Fibroblast of upper back skin (primary cell): ENCODE results near the gene MAP4.
"Not testable (repeated sequence)": the region's sequence is repeated elsewhere in the genome, so short reads cannot be mapped to it uniquely, and the experiment has no call there.

Experiments
- DNase-seq: peaks from one replicate; pipeline ENCODE4 v3.0.0-alpha.2; 2013

MAP4 gene

DNA sequence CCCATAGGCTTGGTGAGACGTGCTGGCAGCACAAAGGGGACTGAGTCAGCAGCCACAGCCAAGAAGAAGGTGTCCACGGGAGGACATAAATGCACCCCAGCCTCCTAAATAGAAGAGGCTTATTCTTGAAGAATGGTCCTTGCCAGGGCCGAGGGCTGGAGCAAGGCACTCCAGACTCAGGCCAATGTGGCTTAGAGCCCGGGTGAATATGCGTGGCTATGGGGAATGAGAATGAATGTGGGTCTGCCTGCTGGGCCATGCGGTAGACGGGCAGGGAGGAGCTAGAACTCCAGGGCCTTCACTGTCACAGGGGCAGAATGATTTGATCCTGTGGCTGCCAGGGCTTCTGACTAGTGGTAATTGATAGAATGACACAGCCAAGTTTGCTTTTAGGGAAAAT is 179.2 kb downstream of the MAP4 start:
- no peak for DNase-seq

DNA sequence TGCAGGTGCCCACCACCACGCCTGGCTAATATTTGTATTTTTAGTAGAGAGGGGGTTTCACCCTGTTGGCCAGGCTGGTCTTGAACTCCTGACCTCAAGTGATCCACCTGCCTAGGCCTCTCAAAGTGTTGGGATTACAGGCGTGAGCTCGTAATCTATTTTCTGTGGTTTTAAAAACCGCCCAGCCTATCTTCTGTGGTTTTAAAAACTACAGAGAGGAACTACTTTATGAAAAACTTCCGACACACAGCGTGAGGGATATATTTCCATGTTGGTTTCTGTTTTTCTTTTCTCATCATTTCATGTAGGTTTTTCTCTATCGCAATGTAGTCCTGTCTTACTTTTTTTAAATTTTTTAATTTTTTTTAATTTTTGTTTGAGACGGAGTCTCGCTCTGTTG is 186.7 kb downstream of the MAP4 start:
- DNase-seq: not testable (repeated sequence)

DNA sequence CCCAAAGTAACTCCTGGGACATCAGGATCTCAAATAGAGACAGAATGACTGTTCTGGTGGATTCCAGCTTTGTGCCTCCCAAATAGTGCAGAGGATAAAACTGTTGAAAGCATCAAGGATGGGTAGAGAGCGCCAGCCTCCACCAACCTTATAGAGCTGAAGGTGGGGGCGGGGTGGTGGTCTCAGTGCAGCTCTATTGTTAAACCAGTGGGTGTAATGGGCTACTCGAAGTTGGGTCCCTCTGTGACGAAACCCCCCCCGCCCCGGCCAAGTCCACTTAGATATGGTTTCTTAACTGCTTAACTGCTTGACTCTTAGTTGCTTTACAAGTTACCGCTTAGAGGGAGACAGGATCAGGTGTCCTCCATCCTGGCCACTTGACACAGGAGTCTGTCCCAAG is 190.6 kb downstream of the MAP4 start:
- no peak for DNase-seq

DNA sequence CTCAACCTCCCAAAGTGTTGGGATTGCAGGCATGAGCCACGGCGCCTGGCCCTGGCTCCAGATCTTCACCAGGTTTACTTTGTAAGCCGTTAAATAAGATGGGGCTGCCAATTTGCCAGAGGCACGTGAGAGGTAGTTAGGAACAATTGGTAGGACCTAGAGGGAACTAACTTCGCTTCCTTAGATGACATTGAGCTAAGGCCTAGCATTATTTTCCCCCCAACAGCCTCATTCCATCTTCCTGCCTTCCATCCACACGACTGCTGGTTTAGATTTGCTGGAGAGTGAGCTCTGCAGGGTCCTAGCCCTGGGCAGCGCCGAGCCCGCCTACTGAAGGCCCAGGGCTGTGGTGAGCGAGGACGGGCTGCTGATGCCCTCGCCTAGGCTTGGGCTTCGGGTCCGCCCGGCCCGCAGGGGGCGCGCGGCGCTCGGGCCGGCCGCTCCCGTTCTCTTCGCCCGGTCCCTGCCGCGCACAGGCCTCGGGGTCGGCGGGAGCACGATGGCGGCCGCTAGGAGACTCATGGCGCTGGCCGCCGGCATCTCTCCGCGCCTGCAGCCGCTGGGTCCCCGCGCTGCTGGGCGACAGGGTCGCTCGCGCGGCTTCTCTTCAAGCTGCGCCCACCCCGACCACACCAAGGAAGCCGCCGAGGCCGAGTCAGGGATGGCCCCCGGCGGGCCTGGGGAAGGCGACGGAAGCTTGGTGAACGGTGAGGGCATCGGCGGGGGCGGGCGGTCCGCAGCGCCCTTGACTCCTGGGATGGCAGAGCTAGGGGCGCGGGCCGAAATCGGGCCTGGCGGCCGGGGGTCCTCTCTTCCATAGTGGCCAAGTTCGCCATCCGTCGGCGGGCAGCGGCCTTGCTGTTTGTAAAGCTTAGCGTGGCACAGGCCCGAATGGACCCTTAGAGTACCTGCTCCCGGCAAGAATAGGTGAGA is 191.4 kb downstream of the MAP4 start:
- DNase-seq: peak; percentile 82

DNA sequence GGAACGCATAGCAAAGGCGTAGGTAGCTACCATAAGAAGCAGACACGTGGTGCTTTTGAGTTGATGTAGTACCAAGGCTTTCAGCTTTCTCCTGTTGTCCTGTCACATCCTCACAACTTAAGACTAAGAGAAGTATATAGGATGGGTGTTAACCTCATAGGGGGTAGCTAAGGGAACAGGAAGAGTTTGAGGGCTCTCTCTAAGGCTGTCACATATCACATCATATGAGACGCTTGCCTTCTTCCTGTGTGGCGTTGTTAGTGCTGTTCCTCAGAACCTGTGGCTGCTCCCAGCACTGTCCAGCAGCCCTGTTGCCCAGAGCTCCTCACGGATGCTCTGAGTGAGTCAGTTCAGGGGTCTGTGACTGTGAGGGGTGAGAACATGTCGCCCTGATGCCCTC is 198.6 kb downstream of the MAP4 start:
- DNase-seq: no peak

DNA sequence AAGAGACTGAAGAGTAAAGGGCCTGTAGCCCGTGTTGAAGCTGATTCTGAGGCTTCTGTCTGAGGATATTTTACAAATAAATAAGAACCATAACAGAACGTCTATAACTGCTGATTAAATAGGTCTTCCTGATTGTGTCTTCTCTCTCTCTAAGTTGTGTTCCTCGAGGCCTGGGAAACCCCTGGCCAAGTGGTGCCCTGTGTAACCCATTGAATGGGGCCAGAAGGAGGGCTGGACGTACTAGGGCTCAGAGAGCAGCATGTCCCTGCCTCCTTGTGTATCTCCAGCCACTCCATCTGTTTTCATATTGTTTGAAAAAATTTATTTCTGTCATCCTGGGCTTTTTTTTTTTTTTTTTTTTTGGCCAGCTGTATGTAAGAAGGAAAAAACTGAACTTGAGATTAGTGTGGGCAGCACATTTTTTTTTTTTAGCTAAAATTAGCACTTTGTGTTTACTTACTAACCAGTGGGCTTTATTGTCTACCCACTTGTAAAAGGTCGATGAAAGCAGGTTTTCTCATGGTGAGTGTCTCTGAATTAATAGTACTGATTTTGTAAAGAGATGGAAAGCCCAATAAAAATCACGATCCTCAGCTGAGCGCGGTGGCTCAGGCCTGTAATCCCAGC is 202.6 kb downstream of the MAP4 start:
- DNase-seq: no peak

DNA sequence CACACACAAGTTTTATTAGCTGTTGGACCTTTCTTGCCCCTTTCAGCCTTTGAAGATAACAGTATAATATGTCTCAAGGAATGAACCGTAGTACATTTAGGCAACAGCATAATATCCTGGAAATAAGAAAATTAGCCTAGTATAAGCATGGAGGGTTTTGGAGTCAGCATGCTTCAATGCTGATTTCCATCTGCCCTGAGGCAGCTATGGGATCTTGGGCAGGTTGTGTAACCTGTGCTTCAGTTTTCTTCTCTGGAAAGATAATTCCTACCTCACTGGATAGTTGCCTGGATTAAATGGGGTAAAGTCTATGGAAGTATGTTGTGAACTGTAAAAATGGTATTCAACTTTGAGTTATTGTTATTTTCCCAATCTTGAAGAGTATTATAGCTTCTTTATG is 211.6 kb downstream of the MAP4 start:
- no peak for DNase-seq

DNA sequence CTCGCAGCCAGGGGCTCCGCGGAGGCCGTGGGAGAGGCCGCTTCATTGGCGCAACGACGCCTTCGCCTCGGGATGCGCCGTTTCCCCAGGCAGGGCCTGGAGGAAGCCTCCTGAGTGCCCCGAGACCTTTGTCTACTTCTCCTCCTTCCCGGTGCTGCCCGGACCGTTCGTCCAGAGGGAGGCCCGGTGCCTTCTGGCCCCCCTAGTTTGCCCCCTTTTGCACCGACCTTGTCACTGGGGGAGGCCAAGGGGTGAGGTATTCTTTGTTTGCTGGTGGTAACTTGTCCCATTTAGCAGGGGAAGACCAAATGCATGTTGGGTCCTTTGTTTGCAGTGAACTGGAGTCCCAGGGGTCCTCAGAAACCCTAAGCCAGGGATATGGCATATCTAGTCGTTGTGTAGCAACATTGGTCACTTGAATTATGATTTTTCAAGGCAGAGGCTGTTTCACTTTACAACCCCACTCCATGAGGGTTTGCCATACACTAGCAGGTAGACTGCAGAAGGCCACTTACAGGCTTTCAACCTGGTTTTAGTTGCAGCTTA is 212.7 kb downstream of the MAP4 start:
- DNase-seq: peak; percentile 7

DNA sequence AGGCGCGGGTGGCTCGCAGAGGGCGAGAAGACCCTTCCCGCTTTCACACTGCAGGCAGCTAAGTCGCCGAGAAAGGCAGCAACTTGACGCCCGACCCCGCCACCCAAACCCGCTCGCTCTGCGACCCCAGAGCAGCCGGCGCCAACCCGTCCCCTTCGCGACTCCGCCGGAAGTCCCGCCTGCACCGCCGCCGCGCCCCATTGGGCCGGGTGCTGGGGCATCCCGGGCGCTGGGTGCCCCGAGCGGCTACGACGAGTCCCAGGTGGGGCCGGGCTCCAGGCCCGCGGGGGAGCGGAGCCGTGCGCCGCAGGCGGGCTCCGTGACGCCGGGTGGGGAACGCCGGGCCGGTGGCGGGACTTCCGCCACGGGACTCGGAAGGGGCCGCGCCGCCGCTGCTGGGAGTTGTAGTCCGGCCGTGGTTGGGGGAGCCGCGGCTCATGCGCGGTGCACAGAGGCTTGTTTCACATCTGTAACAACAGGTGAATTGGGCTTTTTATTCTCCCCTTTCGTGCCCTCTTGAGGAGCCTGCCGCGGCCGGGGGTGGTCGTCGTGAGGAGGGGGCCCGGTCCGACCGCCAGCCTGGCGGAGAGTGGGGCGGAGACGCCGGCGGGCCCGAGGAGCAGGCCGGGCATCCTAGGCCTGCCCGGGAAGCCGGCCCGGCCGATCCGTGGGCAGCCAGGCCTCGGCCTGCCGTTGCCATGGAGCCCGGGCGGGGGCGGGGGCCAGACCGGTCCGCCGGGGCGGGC is 213.3 kb downstream of the MAP4 start, which contains the start of gene DHX30:
Gene DHX30 (plus strand): TSS at position 405 of the 746 bp plus-strand sequence. CDS start 7,546 bp downstream, outside the sequence.
- peak; percentile 80 for DNase-seq
